HepG2 (cell line): ENCODE data around the gene EHD1. TPM values are rescaled to one million over a fixed set of nuclear protein-coding genes. Genes with fewer than 3 reads are reported as not detected.

Experiments used
- AFF4 ChIP-seq: sonication (generic); formaldehyde crosslinking; IDR thresholded peaks from 2 replicates; pipeline ENCODE4 v1.4.0; 2020; ENCODE audit warnings: missing genetic modification reagents
- CC2D1A ChIP-seq: sonication (generic); formaldehyde crosslinking; IDR thresholded peaks from 2 replicates; pipeline ENCODE4 v1.8.1; 2023; ENCODE audit warnings: mild to moderate bottlenecking, missing genetic modification reagents
- MEF2D ChIP-seq: sonication (generic); formaldehyde crosslinking; IDR thresholded peaks from 2 replicates; pipeline ENCODE4 v1.5.1; 2020; ENCODE audit warnings: mild to moderate bottlenecking, missing genetic modification reagents
- NRL ChIP-seq: sonication (generic); formaldehyde crosslinking; IDR thresholded peaks from 2 replicates; pipeline ENCODE4 v1.5.0; 2020; ENCODE audit warnings: missing genetic modification reagents, mild to moderate bottlenecking, moderate library complexity, borderline replicate concordance
- SIN3A ChIP-seq: IDR thresholded peaks from 2 replicates; pipeline ENCODE4 v1.6.1; 2011; ENCODE audit warnings: low read depth, mild to moderate bottlenecking, control low read depth, low read length, borderline replicate concordance
- TFDP2 ChIP-seq: sonication (generic); formaldehyde crosslinking; IDR thresholded peaks from 2 replicates; pipeline ENCODE4 v1.4.0; 2020; ENCODE audit warnings: missing genetic modification reagents
- TRAFD1 ChIP-seq: sonication (generic); formaldehyde crosslinking; IDR thresholded peaks from 2 replicates; pipeline ENCODE4 v1.5.1; 2020; ENCODE audit warnings: missing genetic modification reagents, mild to moderate bottlenecking, borderline replicate concordance
- ZKSCAN8 ChIP-seq: IDR thresholded peaks from 2 replicates; pipeline ENCODE4 v1.6.1; 2016; ENCODE audit warnings: borderline replicate concordance, missing genetic modification reagents, missing compliant biosample characterization
- ZNF235 ChIP-seq: sonication (generic); formaldehyde crosslinking; IDR thresholded peaks from 2 replicates; pipeline ENCODE4 v1.8.1; 2023; ENCODE audit warnings: mild to moderate bottlenecking, missing genetic modification reagents, borderline replicate concordance
- ZNF318 ChIP-seq: sonication (generic); formaldehyde crosslinking; IDR thresholded peaks from 2 replicates; pipeline ENCODE4 v1.4.0; 2020; ENCODE audit warnings: mild to moderate bottlenecking, missing genetic modification reagents
- ZNF501 ChIP-seq: sonication (generic); formaldehyde crosslinking; IDR thresholded peaks from 2 replicates; pipeline ENCODE4 v1.5.1; 2020; ENCODE audit warnings: mild to moderate bottlenecking, moderate library complexity, missing genetic modification reagents
- polyA plus RNA-seq, 8 experiments: library from polyadenylated mRNA; depleted of rRNA in 3 of 8; stranded (reverse) in 7 of 8; unstranded in 1 of 8; fragments of >200 nt; fragmentation: Illumina TruSeq in 4 of 8; extraction: Trizol in 4 of 8; gene quantifications; 2 replicates each; pipeline versions ENCODE4 v1.2.1 to v1.2.3, GENCODE V29; 2011 to 2016; ENCODE audit warnings: low read depth in 4 of 8, missing spikeins in 1 of 8, mixed read lengths in 1 of 8; ENCODE audit not compliant: insufficient read depth in 1 of 8
- total RNA-seq, 5 experiments: library from RNA; depleted of rRNA; stranded (reverse); fragments of >200 nt; fragmentation: Illumina TruSeq; extraction: Trizol; gene quantifications; 2 replicates each; pipeline ENCODE4 v1.2.3, GENCODE V29; 2016; ENCODE audit warnings: low read depth in 1 of 5

EHD1 gene
- total and polyA plus RNA-seq, 2 of the 13 experiments (the other 11 are each of a cell fraction or from before 2014, with no cell fraction given) = 23.6 to 26.6 TPM

GRCh38 chr11:64878494-64879243 is at the start of gene EHD1 (continued):
- TF ChIP-seq TRAFD1 (CRISPR knock-in tag) (no peak), ZKSCAN8 (no peak), CC2D1A (CRISPR knock-in tag) (no peak), NRL (CRISPR knock-in tag) (no peak; the same call in none of the 2 replicates), ZNF318 (CRISPR knock-in tag) (peak; percentile 70; the same call in 1 of the 2 replicates), ZNF501 (CRISPR knock-in tag) (peak; percentile 74), SIN3A (peak; percentile 92; the same call in 1 of the 2 replicates), ZNF235 (CRISPR knock-in tag) (0 out of 2 replicates have a peak, but pooled peaks have one; percentile 82), AFF4 (CRISPR knock-in tag) (no peak; the same call in 1 of the 2 replicates), MEF2D (CRISPR knock-in tag) (peak; percentile 74), TFDP2 (CRISPR knock-in tag) (peak; percentile 61; the same call in 1 of the 2 replicates)
